Measurements from ENCODE around the gene EXOC6B.

EXOC6B gene

DNA sequence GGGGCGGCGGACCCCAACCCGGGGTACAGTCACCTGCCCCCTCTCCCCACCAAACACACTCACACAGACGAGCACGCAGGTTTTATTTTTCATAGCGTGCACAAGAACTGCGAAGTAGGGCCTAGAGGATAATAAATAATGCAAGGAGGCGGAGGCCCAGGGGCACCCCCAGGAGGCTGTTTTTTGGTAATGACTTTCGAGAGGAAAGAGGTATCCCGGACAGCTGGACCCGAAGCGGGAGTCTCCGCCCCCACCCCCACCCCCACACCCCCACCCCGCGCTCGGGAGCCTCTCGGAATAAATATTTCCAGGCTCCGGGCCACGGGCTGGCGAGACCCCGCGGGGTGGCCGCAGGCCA lies 681.6 kb downstream of the EXOC6B start:
- Mint-ChIP-seq H3K9me3 (peaks cover 4% of the 10 kb centered on the region), H3K4me3 (peak overlapping the region; percentile 77 to 83 (median 82)), H3K27me3 (ENCODE audit: low read depth) (peaks cover 91% of the 10 kb centered on the region), H3K36me3 (ENCODE audit: low read depth) (no peaks in the 10 kb centered on the region), H3K4me1 (peaks cover 51% of the 10 kb centered on the region), H3K27ac (no peak overlapping the region)
- TF ChIP-seq, protein P1, sequence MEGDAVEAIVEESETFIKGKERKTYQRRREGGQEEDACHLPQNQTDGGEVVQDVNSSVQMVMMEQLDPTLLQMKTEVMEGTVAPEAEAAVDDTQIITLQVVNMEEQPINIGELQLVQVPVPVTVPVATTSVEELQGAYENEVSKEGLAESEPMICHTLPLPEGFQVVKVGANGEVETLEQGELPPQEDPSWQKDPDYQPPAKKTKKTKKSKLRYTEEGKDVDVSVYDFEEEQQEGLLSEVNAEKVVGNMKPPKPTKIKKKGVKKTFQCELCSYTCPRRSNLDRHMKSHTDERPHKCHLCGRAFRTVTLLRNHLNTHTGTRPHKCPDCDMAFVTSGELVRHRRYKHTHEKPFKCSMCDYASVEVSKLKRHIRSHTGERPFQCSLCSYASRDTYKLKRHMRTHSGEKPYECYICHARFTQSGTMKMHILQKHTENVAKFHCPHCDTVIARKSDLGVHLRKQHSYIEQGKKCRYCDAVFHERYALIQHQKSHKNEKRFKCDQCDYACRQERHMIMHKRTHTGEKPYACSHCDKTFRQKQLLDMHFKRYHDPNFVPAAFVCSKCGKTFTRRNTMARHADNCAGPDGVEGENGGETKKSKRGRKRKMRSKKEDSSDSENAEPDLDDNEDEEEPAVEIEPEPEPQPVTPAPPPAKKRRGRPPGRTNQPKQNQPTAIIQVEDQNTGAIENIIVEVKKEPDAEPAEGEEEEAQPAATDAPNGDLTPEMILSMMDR (IDR thresholded peaks at IDR 0.05; ENCODE audit: unreplicated experiment in 3 of 3) = no peak

DNA sequence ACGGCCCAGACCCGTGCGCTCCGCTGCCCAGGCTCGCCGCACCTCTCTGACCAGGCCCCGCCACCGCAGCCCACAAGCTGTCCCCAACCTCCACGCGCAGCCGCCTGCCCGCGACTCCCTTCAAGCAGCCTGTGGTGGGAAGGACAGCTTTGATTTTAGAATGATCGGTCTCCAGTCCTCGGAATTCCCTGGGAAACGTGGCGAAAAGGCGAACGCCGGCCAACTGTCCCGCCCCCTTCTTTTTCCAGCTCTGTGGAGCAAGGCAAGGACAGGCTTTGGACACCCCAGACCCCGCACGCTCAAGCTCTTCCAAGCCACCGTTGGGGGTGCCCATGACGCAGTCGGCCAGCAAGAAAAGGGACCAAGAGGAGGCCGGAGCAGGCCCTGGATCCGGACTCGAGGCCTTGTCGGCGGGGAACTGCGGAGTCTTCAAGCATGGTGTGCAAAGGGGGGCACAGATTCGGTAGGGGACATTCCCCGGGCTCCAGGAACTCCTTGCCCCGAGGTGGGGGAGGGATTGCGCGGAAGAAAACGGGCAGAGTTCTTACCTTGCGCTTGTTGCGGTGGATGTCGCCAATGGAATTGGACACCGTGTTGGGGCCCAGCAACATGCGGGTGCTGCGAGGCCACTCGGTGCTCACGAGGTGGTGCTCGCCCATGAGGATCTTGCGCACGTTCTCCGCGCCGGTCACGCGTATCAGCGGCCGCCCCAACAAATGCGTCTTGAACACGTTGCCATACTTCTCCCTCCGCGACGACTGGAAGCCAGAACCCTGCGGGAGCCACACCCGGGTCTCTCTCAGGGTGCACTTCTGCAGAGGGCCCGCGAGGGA lies 682.2 kb downstream of the EXOC6B start:
- H3K27ac Mint-ChIP-seq = no peak overlapping the region
- H3K4me1 Mint-ChIP-seq = peaks cover 45% of the 10 kb centered on the region

DNA sequence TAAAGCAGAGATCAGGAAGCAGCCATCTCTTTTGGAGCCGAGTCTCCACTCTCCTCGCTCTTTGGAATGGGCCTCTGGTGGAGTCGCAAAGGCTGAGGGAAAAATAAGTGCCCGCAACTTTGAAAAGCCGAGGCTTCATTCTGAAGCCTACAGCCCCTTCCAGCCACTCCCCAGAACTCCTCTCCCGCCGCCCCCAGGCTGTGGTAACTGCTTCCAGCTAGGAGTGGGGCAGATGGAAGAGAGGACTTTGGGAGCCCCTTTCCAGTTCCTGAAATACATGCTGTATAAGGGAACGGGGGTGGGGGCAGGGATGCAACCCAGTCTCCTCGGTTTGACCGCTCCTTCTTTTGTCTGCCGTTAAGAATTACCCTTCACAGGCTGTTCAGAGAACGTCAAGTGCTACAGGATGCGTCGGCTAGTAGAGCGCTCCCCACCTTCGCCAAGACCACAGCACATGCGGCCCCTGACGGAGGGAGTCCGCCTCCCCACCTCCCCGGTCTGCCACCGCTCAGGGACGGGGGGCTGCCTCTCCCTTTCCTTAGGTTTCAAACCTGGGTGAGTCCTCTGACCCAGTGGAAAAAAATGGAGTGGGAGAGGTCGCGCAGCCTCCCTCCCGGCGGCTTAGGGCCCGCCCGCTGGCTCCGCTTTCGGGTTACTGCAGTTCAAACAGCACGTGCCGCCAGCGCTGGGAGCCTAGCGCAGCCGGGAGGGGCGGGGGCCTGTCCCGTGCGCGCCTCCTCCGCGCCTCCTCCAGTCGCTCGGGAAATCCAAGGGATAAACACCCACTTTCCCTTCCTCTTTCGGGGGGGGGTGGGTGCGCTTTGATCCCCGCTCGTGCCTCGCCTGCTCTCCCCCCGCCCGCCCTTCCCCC lies 683.0 kb downstream of the EXOC6B start:
- TF ChIP-seq, protein P1 (IDR thresholded peaks at IDR 0.05; ENCODE audit: unreplicated experiment in 3 of 3) = no peak
- Mint-ChIP-seq H3K27me3 (ENCODE audit: low read depth) (peaks cover 82% of the 10 kb centered on the region), H3K4me1 (peaks cover 39% of the 10 kb centered on the region), H3K4me3 (peak overlapping the region; percentile 62 to 72 (median 66)), H3K27ac (peak overlapping the region in 1 of 3 experiments; percentile 28), H3K9me3 (peaks cover 4% of the 10 kb centered on the region), H3K36me3 (ENCODE audit: low read depth) (no peaks in the 10 kb centered on the region)

More for the DNA sequence above, 682.2 kb downstream of the EXOC6B start:
- peaks cover 4% of the 10 kb centered on the region for H3K9me3 Mint-ChIP-seq
- TF ChIP-seq, protein P1 (IDR thresholded peaks at IDR 0.05; ENCODE audit: unreplicated experiment in 3 of 3) = no peak
- H3K36me3 Mint-ChIP-seq (ENCODE audit: low read depth) = no peaks in the 10 kb centered on the region
- H3K4me3 Mint-ChIP-seq = peak overlapping the region; percentile 77 to 83 (median 82)
- peaks cover 91% of the 10 kb centered on the region for H3K27me3 Mint-ChIP-seq (ENCODE audit: low read depth)

DNA sequence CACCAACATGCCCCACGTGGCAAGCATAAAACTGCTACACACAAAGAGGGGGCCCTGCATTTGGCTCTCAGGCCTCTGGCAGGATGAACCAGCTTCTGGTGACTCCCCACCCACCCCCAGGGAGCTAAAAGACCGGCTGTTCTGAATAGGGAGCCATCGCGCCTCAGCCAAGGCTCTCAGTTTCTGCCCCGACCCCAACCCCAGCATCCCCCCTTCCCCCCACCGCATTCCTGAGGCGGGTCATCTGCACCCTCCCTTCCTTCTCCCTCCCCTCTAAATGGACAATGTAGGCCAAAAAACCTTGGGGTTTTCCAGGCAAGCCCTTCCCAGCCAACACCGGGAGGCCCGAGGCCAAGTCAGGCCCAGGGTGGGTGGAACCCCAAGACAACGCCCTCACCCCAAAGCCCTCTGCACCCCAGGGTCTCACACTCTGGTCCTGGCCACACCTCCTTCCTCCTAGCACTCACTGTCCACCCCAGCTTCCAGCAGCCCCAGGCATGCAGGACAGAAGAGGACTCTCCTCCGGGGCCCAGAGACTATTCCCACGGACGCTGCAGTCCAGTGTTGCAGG lies 683.9 kb downstream of the EXOC6B start:
- TF ChIP-seq, protein P1 (IDR thresholded peaks at IDR 0.05; ENCODE audit: unreplicated experiment in 3 of 3) = no peak
- Mint-ChIP-seq H3K9me3 (peaks cover 4% of the 10 kb centered on the region), H3K4me1 (peaks cover 36% of the 10 kb centered on the region), H3K4me3 (peak overlapping the region; percentile 4 to 66 (median 25)), H3K36me3 (ENCODE audit: low read depth) (no peaks in the 10 kb centered on the region), H3K27ac (peak overlapping the region in 1 of 3 experiments; percentile 28), H3K27me3 (ENCODE audit: low read depth) (peaks cover 81% of the 10 kb centered on the region)

DNA sequence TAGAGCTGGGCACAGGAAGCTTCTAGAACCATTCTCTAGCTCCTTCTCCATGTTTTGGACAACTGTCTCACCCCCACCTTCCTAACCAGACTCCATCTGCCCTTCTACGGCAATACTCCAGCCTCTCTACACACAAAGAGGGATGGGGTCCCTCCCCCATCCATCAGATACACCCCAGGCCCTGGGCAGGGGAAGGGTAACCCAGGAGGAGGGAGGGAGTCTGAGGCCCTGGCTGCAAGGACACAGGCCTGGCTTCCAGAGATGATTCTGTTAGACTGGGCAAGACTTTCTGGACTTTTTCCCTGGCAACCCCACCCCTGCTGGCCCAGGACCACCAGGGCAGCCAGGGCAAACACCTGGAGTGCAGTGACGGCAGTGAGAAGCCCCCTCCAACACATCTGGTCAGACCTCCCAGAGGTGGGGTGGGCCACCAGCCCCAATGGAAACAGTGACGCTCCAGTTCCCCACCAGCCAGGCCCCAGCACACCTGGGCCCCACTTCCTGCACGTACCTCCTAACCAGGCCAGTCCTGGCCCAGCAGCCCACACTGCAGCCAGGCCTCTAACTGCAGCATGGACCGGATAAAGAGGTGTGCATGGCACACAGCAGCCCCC lies 684.7 kb downstream of the EXOC6B start:
- peaks cover 29% of the 10 kb centered on the region for H3K4me1 Mint-ChIP-seq
- TF ChIP-seq, protein P1 (IDR thresholded peaks at IDR 0.05; ENCODE audit: unreplicated experiment in 3 of 3) = no peak
- H3K27me3 Mint-ChIP-seq (ENCODE audit: low read depth) = peaks cover 73% of the 10 kb centered on the region
- H3K27ac Mint-ChIP-seq = no peak overlapping the region
- H3K36me3 Mint-ChIP-seq (ENCODE audit: low read depth) = no peaks in the 10 kb centered on the region
- no peak overlapping the region for H3K4me3 Mint-ChIP-seq
- no peaks in the 10 kb centered on the region for H3K9me3 Mint-ChIP-seq
